Stomach (tissue), 4 donors: ENCODE measurements around the gene PDSS2.
"Not testable (repeated sequence)": the region's sequence is repeated elsewhere in the genome, so short reads cannot be mapped to it uniquely, and the experiment has no call there.

ENCODE experiments used
- CTCF ChIP-seq, 7 experiments: fragments of 450-650 bp in 4 of 7; fragments of 200-600 bp in 3 of 7; sonication (generic) in 3 of 7; IDR thresholded peaks; one replicate each; pipeline ENCODE4 v1.5.1; 2016 to 2019; ENCODE audit warnings: antibody characterized with exemption in 7 of 7, control low read depth in 2 of 7, mild to moderate bottlenecking in 1 of 7
- POLR2A ChIP-seq, 4 donors: fragments of 450-650 bp; IDR thresholded peaks; one replicate each; pipeline ENCODE4 v1.6.1; 2016; ENCODE audit warnings: antibody characterized with exemption in 4 of 4, control low read depth in 2 of 4, mild to moderate bottlenecking in 1 of 4, moderate library complexity in 1 of 4

GRCh38 chr6:107164299-107164698 lies 295.1 kb downstream of the PDSS2 start:
- TF ChIP-seq POLR2A, CTCF (IDR thresholded peaks at IDR 0.05): not testable (repeated sequence)
